ENCODE measurements around the gene DAPK2.

The DAPK2 gene

GRCh38 chr15:63945838-63946298 lies 100.4 kb downstream of the DAPK2 start:
- H3K9me3 ChIP-seq (ENCODE audit: control insufficient read depth, low read length), result no peaks in the 10 kb centered on the region
- no peaks in the 10 kb centered on the region for H3K36me3 ChIP-seq (ENCODE audit: control insufficient read depth, insufficient read depth, low read length, severe bottlenecking)
- peaks cover 12% of the 10 kb centered on the region for H3K4me1 ChIP-seq (ENCODE audit: control insufficient read depth, insufficient read depth, low read length)
- DNase-seq (ENCODE audit: low read depth), result no peak
- no peaks in the 10 kb centered on the region for H3K27me3 ChIP-seq (replicated peaks; ENCODE audit: control insufficient read depth, insufficient read depth, low read length)
- no peak overlapping the region for H3K4me3 ChIP-seq (ENCODE audit: low read length)
- H3K9ac ChIP-seq (ENCODE audit: low read length), result no peak overlapping the region

GRCh38 chr15:63945007-63945788 lies 101.1 kb downstream of the DAPK2 start:
- H3K9ac ChIP-seq (ENCODE audit: low read length), result no peak overlapping the region
- H3K4me1 ChIP-seq (ENCODE audit: control insufficient read depth, insufficient read depth, low read length), result peaks cover 7% of the 10 kb centered on the region
- H3K4me3 ChIP-seq (ENCODE audit: low read length), result no peak overlapping the region
- DNase-seq (ENCODE audit: low read depth), result peak; percentile 75
- H3K36me3 ChIP-seq (ENCODE audit: control insufficient read depth, insufficient read depth, low read length, severe bottlenecking), result no peaks in the 10 kb centered on the region
- H3K9me3 ChIP-seq (ENCODE audit: control insufficient read depth, low read length), result no peaks in the 10 kb centered on the region
- H3K27me3 ChIP-seq (replicated peaks; ENCODE audit: control insufficient read depth, insufficient read depth, low read length), result no peaks in the 10 kb centered on the region

- H3K9me3 ChIP-seq (ENCODE audit: control insufficient read depth, low read length), result no peaks in the 10 kb centered on the region
- no peaks in the 10 kb centered on the region for H3K36me3 ChIP-seq (ENCODE audit: control insufficient read depth, insufficient read depth, low read length, severe bottlenecking)
- H3K27me3 ChIP-seq (replicated peaks; ENCODE audit: control insufficient read depth, insufficient read depth, low read length), result no peaks in the 10 kb centered on the region
- peaks cover 12% of the 10 kb centered on the region for H3K4me1 ChIP-seq (ENCODE audit: control insufficient read depth, insufficient read depth, low read length)
- no peak for DNase-seq (ENCODE audit: low read depth)
- H3K9ac ChIP-seq (ENCODE audit: low read length), result no peak overlapping the region
- H3K4me3 ChIP-seq (ENCODE audit: low read length), result no peak overlapping the region
Measured at GRCh38 chr15:63944681-63944955, 101.7 kb downstream of the DAPK2 start.

- Histone ChIP-seq H3K9me3 (ENCODE audit: control insufficient read depth, low read length) (no peaks in the 10 kb centered on the region), H3K36me3 (ENCODE audit: control insufficient read depth, insufficient read depth, low read length, severe bottlenecking) (no peaks in the 10 kb centered on the region), H3K4me1 (ENCODE audit: control insufficient read depth, insufficient read depth, low read length) (peaks cover 16% of the 10 kb centered on the region), H3K4me3 (ENCODE audit: low read length) (no peak overlapping the region), H3K27me3 (replicated peaks; ENCODE audit: control insufficient read depth, insufficient read depth, low read length) (no peaks in the 10 kb centered on the region), H3K9ac (ENCODE audit: low read length) (no peak overlapping the region)
- no peak for DNase-seq (ENCODE audit: low read depth)
Measured at GRCh38 chr15:63943829-63944680, 102.2 kb downstream of the DAPK2 start.

- H3K9me3 ChIP-seq (ENCODE audit: control insufficient read depth, low read length), result no peaks in the 10 kb centered on the region
Measured at GRCh38 chr15:63942486-63943365, 103.6 kb downstream of the DAPK2 start.

GRCh38 chr15:63941698-63942465 lies 104.4 kb downstream of the DAPK2 start:
- no peak overlapping the region for H3K4me3 ChIP-seq (ENCODE audit: low read length)
- no peaks in the 10 kb centered on the region for H3K27me3 ChIP-seq (replicated peaks; ENCODE audit: control insufficient read depth, insufficient read depth, low read length)
- H3K36me3 ChIP-seq (ENCODE audit: control insufficient read depth, insufficient read depth, low read length, severe bottlenecking), result no peaks in the 10 kb centered on the region
- H3K9ac ChIP-seq (ENCODE audit: low read length), result no peak overlapping the region
- peaks cover 21% of the 10 kb centered on the region for H3K4me1 ChIP-seq (ENCODE audit: control insufficient read depth, insufficient read depth, low read length)
- H3K9me3 ChIP-seq (ENCODE audit: control insufficient read depth, low read length), result no peaks in the 10 kb centered on the region
- DNase-seq (ENCODE audit: low read depth), result no peak

More at GRCh38 chr15:63942486-63943365, 103.6 kb downstream of the DAPK2 start:
- Histone ChIP-seq H3K36me3 (ENCODE audit: control insufficient read depth, insufficient read depth, low read length, severe bottlenecking) (no peaks in the 10 kb centered on the region), H3K4me1 (ENCODE audit: control insufficient read depth, insufficient read depth, low read length) (peaks cover 21% of the 10 kb centered on the region), H3K9ac (ENCODE audit: low read length) (no peak overlapping the region), H3K4me3 (ENCODE audit: low read length) (no peak overlapping the region), H3K27me3 (replicated peaks; ENCODE audit: control insufficient read depth, insufficient read depth, low read length) (no peaks in the 10 kb centered on the region)
- DNase-seq (ENCODE audit: low read depth), result no peak

- no peaks in the 10 kb centered on the region for H3K9me3 ChIP-seq (ENCODE audit: control insufficient read depth, low read length)
- no peaks in the 10 kb centered on the region for H3K27me3 ChIP-seq (replicated peaks; ENCODE audit: control insufficient read depth, insufficient read depth, low read length)
- H3K4me1 ChIP-seq (ENCODE audit: control insufficient read depth, insufficient read depth, low read length), result peaks cover 21% of the 10 kb centered on the region
- no peaks in the 10 kb centered on the region for H3K36me3 ChIP-seq (ENCODE audit: control insufficient read depth, insufficient read depth, low read length, severe bottlenecking)
- H3K9ac ChIP-seq (ENCODE audit: low read length), result no peak overlapping the region
- no peak for DNase-seq (ENCODE audit: low read depth)
- H3K4me3 ChIP-seq (ENCODE audit: low read length), result no peak overlapping the region
Measured at GRCh38 chr15:63940966-63941620, 105.2 kb downstream of the DAPK2 start.

- peak; percentile 35 for DNase-seq (ENCODE audit: low read depth)
Measured at GRCh38 chr15:63939531-63940130, 106.7 kb downstream of the DAPK2 start.

GRCh38 chr15:63938486-63939061 lies 107.7 kb downstream of the DAPK2 start:
- no peak overlapping the region for H3K4me3 ChIP-seq (ENCODE audit: low read length)
- no peaks in the 10 kb centered on the region for H3K9me3 ChIP-seq (ENCODE audit: control insufficient read depth, low read length)
- H3K4me1 ChIP-seq (ENCODE audit: control insufficient read depth, insufficient read depth, low read length), result peaks cover 25% of the 10 kb centered on the region
- peak; percentile 23 for DNase-seq (ENCODE audit: low read depth)
- H3K36me3 ChIP-seq (ENCODE audit: control insufficient read depth, insufficient read depth, low read length, severe bottlenecking), result no peaks in the 10 kb centered on the region
- no peak overlapping the region for H3K9ac ChIP-seq (ENCODE audit: low read length)
- H3K27me3 ChIP-seq (replicated peaks; ENCODE audit: control insufficient read depth, insufficient read depth, low read length), result no peaks in the 10 kb centered on the region

More at GRCh38 chr15:63939531-63940130, 106.7 kb downstream of the DAPK2 start:
- no peaks in the 10 kb centered on the region for H3K36me3 ChIP-seq (ENCODE audit: control insufficient read depth, insufficient read depth, low read length, severe bottlenecking)
- no peaks in the 10 kb centered on the region for H3K27me3 ChIP-seq (replicated peaks; ENCODE audit: control insufficient read depth, insufficient read depth, low read length)
- H3K4me3 ChIP-seq (ENCODE audit: low read length), result peak overlapping the region; percentile 10
- H3K9me3 ChIP-seq (ENCODE audit: control insufficient read depth, low read length), result no peaks in the 10 kb centered on the region
- peak overlapping the region; percentile 37 for H3K9ac ChIP-seq (ENCODE audit: low read length)
- H3K4me1 ChIP-seq (ENCODE audit: control insufficient read depth, insufficient read depth, low read length), result peaks cover 21% of the 10 kb centered on the region
